HG03108 (cell line): ENCODE data around the gene LCORL.
"Not testable (repeated sequence)": the region's sequence is repeated elsewhere in the genome, so short reads cannot be mapped to it uniquely, and the experiment has no call there.

Experiments used
- ATAC-seq: cut with Tn5 transposase; IDR thresholded peaks from one replicate; pipeline ENCODE4 v1.9.1; 2021; ENCODE audit warnings: moderate library complexity; ENCODE audit not compliant: unreplicated experiment

The LCORL gene

GRCh38 chr4:18020671-18021469, 685 bp downstream of the LCORL start:
- ATAC-seq: peak; percentile 18

- no peak for ATAC-seq
These were observed 1.3 kb downstream of the LCORL start for GRCh38 chr4:18020145-18020670.

GRCh38 chr4:18014269-18014668, 7.3 kb downstream of the LCORL start:
- no peak for ATAC-seq

GRCh38 chr4:18012807-18013462, 8.6 kb downstream of the LCORL start:
- ATAC-seq: no peak

GRCh38 chr4:18012134-18012806, 9.3 kb downstream of the LCORL start:
- ATAC-seq: no peak

- no peak for ATAC-seq
These were observed 13.9 kb downstream of the LCORL start for GRCh38 chr4:18007625-18008024.

- ATAC-seq: not testable (repeated sequence)
These were observed 15.1 kb downstream of the LCORL start for GRCh38 chr4:18006432-18006831.

GRCh38 chr4:17997129-17997528, 24.4 kb downstream of the LCORL start:
- no peak for ATAC-seq

GRCh38 chr4:17995165-17995564, 26.4 kb downstream of the LCORL start:
- no peak for ATAC-seq

GRCh38 chr4:17985832-17986231, 35.7 kb downstream of the LCORL start:
- ATAC-seq: no peak

- no peak for ATAC-seq
These were observed 40.5 kb downstream of the LCORL start for GRCh38 chr4:17981063-17981462.

- ATAC-seq: no peak
These were observed 52.8 kb downstream of the LCORL start for GRCh38 chr4:17968721-17969120.

- no peak for ATAC-seq
These were observed 54.5 kb downstream of the LCORL start for GRCh38 chr4:17967078-17967477.

- no peak for ATAC-seq
These were observed 55.2 kb downstream of the LCORL start for GRCh38 chr4:17966312-17966711.

GRCh38 chr4:17964576-17964975, 57.0 kb downstream of the LCORL start:
- ATAC-seq: no peak

GRCh38 chr4:17962171-17962570, 59.4 kb downstream of the LCORL start:
- ATAC-seq: no peak

- ATAC-seq: no peak
These were observed 60.3 kb downstream of the LCORL start for GRCh38 chr4:17961249-17961648.

- ATAC-seq: no peak
These were observed 63.4 kb downstream of the LCORL start for GRCh38 chr4:17958181-17958580.

- ATAC-seq: no peak
These were observed 63.9 kb downstream of the LCORL start for GRCh38 chr4:17957688-17958087.

GRCh38 chr4:17956245-17956644, 65.3 kb downstream of the LCORL start:
- ATAC-seq: no peak

GRCh38 chr4:17945303-17945702, 76.3 kb downstream of the LCORL start:
- ATAC-seq: no peak

GRCh38 chr4:17941731-17942130, 79.8 kb downstream of the LCORL start:
- no peak for ATAC-seq
